ENCODE data around the gene ZFAND3. TPM values are rescaled to one million over a fixed set of nuclear protein-coding genes. Genes with fewer than 3 reads are reported as not detected.

Gene ZFAND3
- total RNA-seq, 4 donors from 2014 or later, result 37.3 to 70.1 (median 55.2) TPM

DNA sequence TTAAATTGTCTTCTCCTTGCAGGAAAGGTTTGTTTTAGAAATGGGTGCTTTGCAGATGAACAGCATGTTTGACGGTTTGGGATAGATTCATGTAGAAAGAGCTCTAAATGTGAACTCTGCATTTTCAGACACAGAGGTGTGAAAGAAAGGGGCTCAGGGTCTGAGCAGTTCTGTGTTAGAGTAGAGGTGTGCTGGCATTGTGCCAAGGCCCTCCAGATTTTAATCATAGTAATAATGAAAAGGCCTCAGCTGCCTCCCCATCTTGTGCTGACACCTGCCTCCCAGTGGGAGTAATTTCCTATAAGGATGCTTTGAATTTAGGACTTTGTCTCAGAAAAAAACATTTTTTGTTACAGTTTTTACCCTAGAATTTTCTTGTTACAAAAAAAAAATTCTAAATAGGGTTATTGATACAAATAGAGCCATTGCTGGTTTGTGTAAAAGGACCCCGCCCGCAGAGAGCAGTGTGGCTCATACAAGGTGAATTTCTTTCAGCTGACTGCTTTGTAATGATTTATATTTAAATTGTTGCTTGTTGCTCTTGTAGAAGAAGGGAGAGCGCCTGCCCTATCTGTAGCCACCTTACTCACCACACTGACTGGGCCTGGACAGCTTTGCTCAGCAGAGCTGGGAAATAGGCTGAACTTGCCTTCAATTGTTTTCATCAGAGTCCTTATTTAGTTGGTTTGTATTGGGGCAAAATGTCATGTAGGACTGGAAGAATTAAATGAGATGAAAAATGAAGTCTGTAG is 294.5 kb downstream of the ZFAND3 start:
- Histone ChIP-seq H3K9me3 (no peaks in the 10 kb centered on the region), H3K4me1 (peaks cover 8 to 25% (median 16%) of the 10 kb centered on the region in 4 donors), H3K27ac (replicated peaks in 1 of 4) (no peak overlapping the region), H3K4me3 (no peak overlapping the region), H3K36me3 (peaks cover 0 to 15% (median 6%) of the 10 kb centered on the region in 4 donors), H3K27me3 (no peaks in the 10 kb centered on the region)
- WGBS, result over 99% methylated on average over 4 of the region's 4 CpGs
- intact Hi-C loops (cut with DNase I), result no loop called here
- no peak for TF ChIP-seq EP300 (IDR thresholded peaks at IDR 0.05)
- TF ChIP-seq, protein P1, sequence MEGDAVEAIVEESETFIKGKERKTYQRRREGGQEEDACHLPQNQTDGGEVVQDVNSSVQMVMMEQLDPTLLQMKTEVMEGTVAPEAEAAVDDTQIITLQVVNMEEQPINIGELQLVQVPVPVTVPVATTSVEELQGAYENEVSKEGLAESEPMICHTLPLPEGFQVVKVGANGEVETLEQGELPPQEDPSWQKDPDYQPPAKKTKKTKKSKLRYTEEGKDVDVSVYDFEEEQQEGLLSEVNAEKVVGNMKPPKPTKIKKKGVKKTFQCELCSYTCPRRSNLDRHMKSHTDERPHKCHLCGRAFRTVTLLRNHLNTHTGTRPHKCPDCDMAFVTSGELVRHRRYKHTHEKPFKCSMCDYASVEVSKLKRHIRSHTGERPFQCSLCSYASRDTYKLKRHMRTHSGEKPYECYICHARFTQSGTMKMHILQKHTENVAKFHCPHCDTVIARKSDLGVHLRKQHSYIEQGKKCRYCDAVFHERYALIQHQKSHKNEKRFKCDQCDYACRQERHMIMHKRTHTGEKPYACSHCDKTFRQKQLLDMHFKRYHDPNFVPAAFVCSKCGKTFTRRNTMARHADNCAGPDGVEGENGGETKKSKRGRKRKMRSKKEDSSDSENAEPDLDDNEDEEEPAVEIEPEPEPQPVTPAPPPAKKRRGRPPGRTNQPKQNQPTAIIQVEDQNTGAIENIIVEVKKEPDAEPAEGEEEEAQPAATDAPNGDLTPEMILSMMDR (IDR thresholded peaks at IDR 0.05), result no peak
- TF ChIP-seq POLR2A (IDR thresholded peaks at IDR 0.05; ENCODE audit: low read depth), result no peak
- no peak for TF ChIP-seq POLR2AphosphoS5 (IDR thresholded peaks at IDR 0.05)
- no peak for DNase-seq (ENCODE audit: extremely low spot score)

DNA sequence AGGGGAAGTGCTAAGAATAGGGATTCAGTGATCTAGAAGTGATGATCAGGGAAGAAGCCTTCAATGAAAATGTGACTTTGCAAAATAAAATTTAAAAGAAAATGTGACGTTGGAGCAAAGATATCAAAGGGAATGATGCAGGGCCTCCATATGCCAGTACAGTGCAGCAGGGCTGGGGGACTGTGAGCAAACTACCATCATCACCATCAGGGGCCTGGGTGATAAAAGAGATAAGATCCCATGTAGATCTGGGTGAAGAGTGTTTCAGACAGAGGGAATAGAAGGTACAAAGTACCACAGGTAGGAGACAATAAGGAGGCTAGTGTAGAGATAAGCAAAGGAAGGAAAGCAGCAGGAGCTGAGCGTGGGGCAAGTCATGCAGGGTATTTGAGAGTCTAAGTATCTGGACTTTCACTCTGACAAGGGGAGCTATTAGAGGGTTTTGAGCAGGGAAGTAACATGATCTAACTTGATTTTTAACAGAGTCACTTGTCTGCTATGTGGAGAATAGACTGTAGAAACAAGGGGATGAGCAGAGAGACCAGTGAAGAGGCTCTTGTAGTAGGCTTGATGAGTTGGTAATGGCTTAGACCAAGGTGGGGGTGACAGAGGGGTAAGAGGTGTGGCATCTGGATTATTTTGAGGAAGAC is 295.6 kb downstream of the ZFAND3 start:
- DNase-seq (ENCODE audit: extremely low spot score), result no peak
- Histone ChIP-seq H3K9me3 (no peaks in the 10 kb centered on the region), H3K4me3 (no peak overlapping the region), H3K27me3 (no peaks in the 10 kb centered on the region), H3K27ac (replicated peaks in 1 of 4) (no peak overlapping the region), H3K36me3 (peaks cover 0 to 15% (median 6%) of the 10 kb centered on the region in 4 donors), H3K4me1 (peaks cover 8 to 31% (median 17%) of the 10 kb centered on the region in 4 donors)
- TF ChIP-seq POLR2AphosphoS5 (IDR thresholded peaks at IDR 0.05), result no peak
- TF ChIP-seq EP300 (IDR thresholded peaks at IDR 0.05), result no peak
- TF ChIP-seq, protein P1 (IDR thresholded peaks at IDR 0.05), result no peak
- no peak for TF ChIP-seq POLR2A (IDR thresholded peaks at IDR 0.05; ENCODE audit: low read depth)
- 96% methylated on average over 2 of the region's 2 CpGs for WGBS
- intact Hi-C loops (cut with DNase I), result no loop called here

DNA sequence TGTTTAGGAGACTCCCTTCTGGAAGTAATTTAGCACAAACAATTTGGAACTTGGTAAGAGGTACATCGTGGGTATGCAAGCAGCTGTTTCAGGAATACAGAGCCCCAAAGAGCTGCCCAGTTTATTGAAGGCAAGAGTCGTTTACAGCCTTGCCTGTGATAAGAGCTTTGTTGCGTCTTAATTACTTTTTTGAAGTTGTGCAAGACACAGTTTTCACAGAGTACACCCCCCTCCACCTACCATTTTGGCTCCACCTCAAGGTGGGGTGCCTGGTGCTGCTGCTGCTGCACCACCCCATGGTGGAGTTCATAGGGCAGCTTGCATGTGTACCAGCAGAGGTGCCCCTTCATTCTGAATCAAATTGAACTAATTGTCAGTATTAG is 296.1 kb downstream of the ZFAND3 start:
- WGBS, result 91% methylated on average over 3 of the region's 3 CpGs
- H3K27me3 ChIP-seq, result no peaks in the 10 kb centered on the region
- intact Hi-C loops (cut with DNase I), result no loop called here
- TF ChIP-seq, protein P1 (IDR thresholded peaks at IDR 0.05), result no peak
- TF ChIP-seq POLR2A (IDR thresholded peaks at IDR 0.05; ENCODE audit: low read depth) (no peak), EP300 (IDR thresholded peaks at IDR 0.05) (no peak), POLR2AphosphoS5 (IDR thresholded peaks at IDR 0.05) (no peak)
- H3K36me3 ChIP-seq, result peaks cover 0 to 15% (median 6%) of the 10 kb centered on the region in 4 donors
- H3K9me3 ChIP-seq, result no peaks in the 10 kb centered on the region
- no peak overlapping the region for H3K27ac ChIP-seq (replicated peaks in 1 of 4)
- peaks cover 2 to 26% (median 12%) of the 10 kb centered on the region in 4 donors for H3K4me1 ChIP-seq
- DNase-seq (ENCODE audit: extremely low spot score), result no peak
- no peak overlapping the region for H3K4me3 ChIP-seq

DNA sequence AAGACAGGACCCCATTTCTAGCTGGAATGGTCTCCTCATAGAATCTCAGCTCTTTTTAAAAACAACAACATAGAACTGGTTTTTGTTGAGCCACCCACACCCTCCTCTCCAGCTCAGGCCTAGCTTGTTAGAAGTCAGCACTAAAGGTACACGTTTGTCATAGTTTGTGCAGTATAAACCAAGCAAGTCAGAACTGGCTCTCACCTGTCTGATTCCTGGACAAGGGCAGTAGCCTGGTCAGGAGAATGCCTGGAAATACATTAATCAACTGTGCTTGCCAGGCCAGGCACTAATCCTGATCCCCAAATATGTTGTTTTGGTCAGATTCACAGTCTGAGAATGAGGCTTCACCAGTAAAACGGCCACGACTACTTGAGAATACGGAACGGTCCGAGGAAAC is 296.7 kb downstream of the ZFAND3 start:
- intact Hi-C loops (cut with DNase I), result no loop called here
- DNase-seq (ENCODE audit: extremely low spot score), result no peak
- TF ChIP-seq, protein P1 (IDR thresholded peaks at IDR 0.05), result no peak
- no peak for TF ChIP-seq EP300 (IDR thresholded peaks at IDR 0.05)
- no peak overlapping the region for H3K4me3 ChIP-seq
- H3K36me3 ChIP-seq, result peaks cover 0 to 20% (median 6%) of the 10 kb centered on the region in 4 donors
- no peaks in the 10 kb centered on the region for H3K9me3 ChIP-seq
- no peak overlapping the region for H3K27ac ChIP-seq (replicated peaks in 1 of 4)
- no peaks in the 10 kb centered on the region for H3K27me3 ChIP-seq
- H3K4me1 ChIP-seq, result peaks cover 0 to 21% (median 9%) of the 10 kb centered on the region in 4 donors
- WGBS, result 94% methylated on average over 6 of the region's 6 CpGs
